NK-92 treated with Interleukin-12 subunit alpha and Interleukin-12 subunit beta, amount 100 ng/mL, for 24 hours (cell line): ENCODE measurements around the gene KRT6B.
"Not testable (repeated sequence)": the region's sequence is repeated elsewhere in the genome, so short reads cannot be mapped to it uniquely, and the experiment has no call there.

Experiments
- DNase-seq: peaks from one replicate; lab custom pipeline; 2025; lab: John Stamatoyannopoulos, UW

The KRT6B gene

GRCh38 chr12:52452101-52452500 is at the start of gene KRT6B:
Gene KRT6B, minus strand, starts transcription at chr12:52452146. Its CDS starts 68 bp downstream, at chr12:52452078.
- no peak for DNase-seq

DNA sequence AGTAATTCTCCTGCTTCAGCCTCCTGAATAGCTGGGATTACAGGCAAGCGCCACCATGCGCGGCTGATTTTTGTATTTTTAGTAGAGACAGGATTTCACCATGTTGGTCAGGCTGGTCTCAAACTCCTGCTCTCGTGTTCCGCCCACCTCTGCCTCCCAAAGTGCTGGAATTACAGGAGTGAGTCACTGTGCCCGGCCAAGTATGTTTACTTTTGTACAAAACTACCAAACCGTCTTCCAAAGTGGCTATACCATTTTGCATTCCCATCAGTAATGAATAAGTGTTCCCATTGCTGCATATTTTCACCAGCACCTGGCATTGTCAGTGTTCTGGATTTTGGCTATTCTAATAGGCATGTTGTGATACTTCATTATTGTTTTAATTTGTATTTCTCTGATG is 49.5 kb upstream of the KRT6B start:
- no peak for DNase-seq

- DNase-seq: not testable (repeated sequence)
These were observed 48.6 kb upstream of the KRT6B start for GRCh38 chr12:52500574-52500973.

DNA sequence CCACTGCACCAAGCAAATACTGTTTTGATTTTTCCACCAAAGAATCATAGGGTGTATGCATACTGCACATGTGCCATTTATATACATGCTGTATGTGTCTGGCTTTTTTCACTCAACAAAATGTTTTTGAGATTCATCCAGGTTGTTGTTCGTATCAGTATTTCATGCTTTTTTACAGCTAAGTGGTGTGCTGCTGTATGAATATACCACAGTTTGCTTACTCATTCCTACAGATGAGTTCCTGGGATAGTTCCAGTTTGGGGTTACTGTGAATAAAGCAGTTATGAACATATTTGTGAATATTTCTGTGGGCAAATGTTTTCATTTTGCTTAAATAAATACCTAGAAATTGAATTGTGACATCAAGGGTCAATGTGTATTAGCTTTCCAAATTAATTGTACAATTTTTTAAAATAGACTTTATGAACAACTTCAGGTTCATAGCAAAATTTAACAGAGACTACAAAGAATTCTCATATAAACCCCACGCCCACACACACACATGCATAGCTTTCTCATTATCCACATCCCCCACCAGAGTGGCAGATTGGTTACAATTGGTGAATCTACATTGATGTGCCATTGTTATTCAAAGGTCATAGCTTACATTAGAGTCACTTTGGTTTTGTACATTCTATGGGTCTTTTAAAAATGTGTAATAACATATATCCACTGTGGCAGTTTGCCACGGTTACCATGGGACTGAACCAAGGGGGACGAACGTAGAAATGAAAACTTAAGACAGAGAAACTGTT is 48.0 kb upstream of the KRT6B start:
- no peak for DNase-seq

DNA sequence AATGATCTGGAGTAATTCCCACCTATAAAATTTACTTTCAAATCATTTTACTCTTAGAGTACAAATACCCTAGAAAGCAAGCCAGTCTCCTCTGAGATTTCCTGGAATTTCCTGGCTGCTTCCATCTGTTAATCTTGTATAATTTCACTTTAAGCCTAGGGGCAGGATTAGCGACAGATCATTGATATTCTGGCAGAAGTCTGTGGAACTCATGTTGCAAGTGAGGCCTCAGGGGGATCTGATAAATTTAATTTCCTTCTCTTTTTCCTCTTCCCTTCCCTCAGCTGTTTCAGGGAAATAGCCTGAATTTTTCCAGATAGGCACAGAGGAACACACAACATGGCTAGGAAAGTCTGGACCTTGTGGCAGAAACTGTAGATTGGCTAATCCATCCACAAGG is 47.0 kb upstream of the KRT6B start:
- DNase-seq: no peak

DNA sequence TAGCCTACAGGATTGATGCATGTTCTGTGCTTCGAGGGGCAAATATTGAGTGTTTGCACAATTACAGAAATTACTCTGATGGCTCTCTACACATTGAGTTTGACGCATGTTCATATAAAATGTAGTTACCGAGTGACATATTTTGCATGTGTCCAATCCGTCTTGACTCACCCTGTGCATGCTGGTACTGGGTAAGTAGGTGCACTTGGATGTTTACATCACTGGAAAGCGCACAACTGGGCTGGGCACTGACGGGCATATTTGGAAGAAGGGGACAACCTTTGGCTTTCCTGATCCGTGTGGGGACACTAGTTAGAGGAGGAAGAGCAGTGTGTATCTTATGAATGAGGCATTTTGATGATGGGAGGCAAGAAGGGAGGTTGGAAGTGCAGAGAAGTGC is 46.0 kb upstream of the KRT6B start:
- no peak for DNase-seq

GRCh38 chr12:52496590-52497071 is 44.7 kb upstream of the KRT6B start:
- DNase-seq: no peak

GRCh38 chr12:52496054-52496453 is 44.1 kb upstream of the KRT6B start:
- no peak for DNase-seq

GRCh38 chr12:52495389-52495788 is 43.4 kb upstream of the KRT6B start:
- DNase-seq: no peak

DNA sequence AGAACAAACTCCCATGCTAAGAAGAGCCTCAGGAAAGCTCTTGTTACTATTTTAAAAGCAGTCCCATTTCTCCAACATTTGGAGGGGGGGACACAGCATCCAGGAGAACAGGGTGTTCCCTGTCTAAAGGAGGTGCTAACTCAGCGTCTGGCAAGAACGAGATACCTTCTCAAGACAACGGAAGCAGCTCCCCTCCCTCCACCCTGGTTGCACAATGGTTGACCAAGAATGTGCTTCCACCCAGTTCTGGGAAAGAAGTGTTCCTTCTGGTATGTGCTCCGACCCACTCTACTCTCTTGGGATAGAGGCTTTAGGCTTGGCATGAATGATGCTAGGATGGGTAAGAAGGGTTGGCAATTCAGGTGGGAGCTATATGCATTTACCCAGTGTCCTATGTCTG is 42.6 kb upstream of the KRT6B start:
- DNase-seq: no peak

- DNase-seq: no peak
These were observed 42.2 kb upstream of the KRT6B start for GRCh38 chr12:52494100-52494499.

DNA sequence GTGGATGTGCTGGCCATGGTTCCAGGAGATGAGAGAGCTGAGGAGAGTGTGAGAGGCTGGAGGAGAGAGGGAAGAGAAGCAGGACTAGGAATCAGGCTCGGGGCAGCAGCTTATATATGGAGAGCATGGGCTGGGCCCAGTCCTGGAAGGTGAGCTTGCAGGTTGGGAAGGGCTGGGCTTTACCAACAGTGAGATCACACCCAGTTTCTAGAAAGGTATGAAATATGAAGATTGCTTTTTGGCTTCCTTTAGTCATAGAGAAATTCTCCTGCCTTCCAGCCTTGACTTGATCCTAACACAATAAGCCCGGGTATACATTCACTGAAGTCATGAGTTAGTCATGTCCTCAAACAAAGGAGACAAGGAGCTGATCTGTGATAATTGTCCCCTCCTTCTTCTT is 41.2 kb upstream of the KRT6B start, which contains the start of gene KRT6A:
TSS of gene KRT6A (minus strand) at position 86 of the 400 bp plus-strand sequence. CDS start at position 17, 69 bp downstream.
- no peak for DNase-seq

- DNase-seq: not testable (repeated sequence)
These were observed 40.5 kb upstream of the KRT6B start for GRCh38 chr12:52492405-52492804.

- DNase-seq: not testable (repeated sequence)
These were observed 39.5 kb upstream of the KRT6B start for GRCh38 chr12:52491495-52491894.

DNA sequence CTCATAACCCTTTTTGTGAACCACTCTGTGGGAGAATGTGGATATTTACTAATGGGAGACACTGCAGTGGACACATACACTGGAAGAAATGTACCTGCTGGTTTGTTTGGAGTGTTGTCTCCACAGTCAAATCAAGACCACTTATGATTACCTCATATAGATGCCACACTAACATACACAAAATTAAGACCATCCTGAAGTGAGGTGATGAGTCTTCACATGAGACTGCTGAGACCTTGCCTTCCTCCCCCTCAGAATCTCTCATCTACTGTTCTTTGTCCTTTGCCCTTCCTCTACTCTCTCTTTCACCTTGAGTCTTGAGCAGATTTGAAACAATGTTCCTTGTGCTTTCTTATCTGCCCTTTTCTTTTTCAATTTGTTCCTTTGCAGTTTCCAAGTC is 36.8 kb upstream of the KRT6B start:
- no peak for DNase-seq

- DNase-seq: not testable (repeated sequence)
These were observed 35.9 kb upstream of the KRT6B start for GRCh38 chr12:52487744-52488443.

DNA sequence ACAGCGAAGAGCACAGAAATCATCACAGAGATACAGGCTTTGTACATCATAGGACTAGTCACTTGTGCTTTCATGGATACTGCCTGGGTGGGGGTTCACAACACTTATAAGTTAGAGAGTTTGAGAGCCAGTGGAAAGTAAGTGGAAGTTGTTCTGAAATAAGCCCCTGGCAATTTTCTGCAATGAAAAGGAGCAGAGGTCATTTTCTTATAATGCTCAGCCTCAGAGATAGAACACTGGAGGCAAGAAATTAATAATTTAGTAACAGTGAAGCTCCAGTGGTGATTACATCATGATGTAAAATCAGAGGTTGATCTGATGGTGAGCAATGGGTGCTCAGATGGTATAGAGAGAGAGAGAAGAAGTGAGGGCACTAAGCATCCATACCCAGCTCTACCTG is 35.3 kb upstream of the KRT6B start:
- no peak for DNase-seq

GRCh38 chr12:52486166-52487105 is 34.5 kb upstream of the KRT6B start:
- no peak for DNase-seq

DNA sequence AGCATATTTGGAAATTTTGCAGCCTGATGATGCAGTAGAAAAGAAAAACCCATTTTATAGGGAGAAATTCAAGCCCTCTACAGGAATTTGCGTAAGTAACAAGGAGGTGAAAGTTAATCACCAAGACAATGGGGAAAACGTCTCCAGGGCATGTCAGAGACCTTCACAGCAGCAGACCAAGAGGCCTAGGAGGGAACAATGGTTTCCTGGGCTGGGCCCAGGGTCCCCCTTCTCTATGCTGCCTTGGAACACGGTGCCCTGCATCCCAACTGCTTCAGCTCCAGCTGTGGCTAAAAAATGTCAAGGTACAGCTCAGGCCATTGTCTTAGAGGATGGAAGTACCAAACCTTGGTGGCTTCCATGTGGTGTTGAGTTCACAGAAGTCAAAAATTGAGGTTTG is 28.1 kb upstream of the KRT6B start:
- no peak for DNase-seq

- no peak for DNase-seq
These were observed 25.7 kb upstream of the KRT6B start for GRCh38 chr12:52477651-52478050.

DNA sequence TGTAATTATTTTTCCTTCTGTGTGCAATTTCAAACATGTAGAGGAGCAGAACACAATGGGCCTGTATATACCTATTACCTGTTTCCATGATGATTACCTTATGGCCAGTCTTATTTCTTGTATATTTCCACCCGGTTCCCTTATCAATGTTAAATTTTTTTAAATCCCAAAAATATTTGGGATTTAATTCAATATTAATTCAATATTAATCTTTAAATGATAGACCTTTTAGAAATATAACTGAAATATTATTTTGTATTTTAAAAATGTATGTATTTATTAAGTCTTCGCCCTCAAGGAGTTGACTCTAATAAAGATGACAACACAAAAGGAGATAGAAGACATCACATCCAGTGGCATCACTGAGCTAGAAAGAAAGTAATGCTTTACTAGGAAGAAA is 22.3 kb upstream of the KRT6B start:
- no peak for DNase-seq

- DNase-seq: no peak
These were observed 21.8 kb upstream of the KRT6B start, which contains the start of gene KRT6C for GRCh38 chr12:52473768-52474167. Gene KRT6C, minus strand, starts transcription at chr12:52473805. Its CDS starts 68 bp downstream, at chr12:52473737.
